H1 (cell line): ENCODE data around the gene PHACTR1. TPM values are rescaled to one million over a fixed set of nuclear protein-coding genes. Genes with fewer than 3 reads are reported as not detected.

Source experiments
- CTCF ChIA-PET: fragments of 300-600 bp; sonication (Branson Sonifier 250); formaldehyde crosslinking; loops from one replicate; lab custom pipeline; 2021; ENCODE audit not compliant: partially characterized antibody; lab: Charles Lee
- POLR2A ChIA-PET: fragments of 300-600 bp; sonication (Branson Sonifier 250); formaldehyde crosslinking; loops from one replicate; lab custom pipeline; 2021; ENCODE audit warnings: inconsistent platforms; ENCODE audit not compliant: partially characterized antibody; lab: Charles Lee
- DNase-seq, 2 experiments: peaks; one replicate each; pipeline versions ENCODE4 v3.0.0 to v3.0.0-alpha.2; 2010 to 2022; ENCODE audit warnings: low spot score in 2 of 2, low read depth in 1 of 2, mixed read lengths in 1 of 2
- FAIRE-seq: peaks from 2 replicates; lab custom pipeline; 2011; peaks lifted over from hg19 to GRCh38; lab: Jason Lieb, UNC
- H2AFZ ChIP-seq: 2 replicates; pipeline ENCODE4 v1.8.1; 2012; ENCODE audit warnings: low read length, inconsistent platforms
- H2AK5ac ChIP-seq: 2 replicates; pipeline ENCODE4 v1.6.1; 2013; ENCODE audit warnings: low read depth, low read length
- H2BK120ac ChIP-seq: replicated peaks from 2 replicates; pipeline ENCODE3; 2013; ENCODE audit warnings: low read depth, low read length, inconsistent platforms
- H2BK12ac ChIP-seq: 2 replicates; pipeline ENCODE4 v1.6.1; 2013; ENCODE audit warnings: low read depth, low read length
- H2BK15ac ChIP-seq: 2 replicates; pipeline ENCODE4 v1.6.1; 2013; ENCODE audit warnings: low read length
- H2BK20ac ChIP-seq: 2 replicates; pipeline ENCODE4 v1.6.1; 2013; ENCODE audit warnings: low read length
- H2BK5ac ChIP-seq: 2 replicates; pipeline ENCODE4 v1.6.1; 2013; ENCODE audit warnings: low read depth, low read length
- H3K14ac ChIP-seq: 2 replicates; pipeline ENCODE4 v1.6.1; 2013; ENCODE audit warnings: inconsistent platforms; ENCODE audit not compliant: insufficient read length
- H3K18ac ChIP-seq: 2 replicates; pipeline ENCODE4 v1.6.1; 2013; ENCODE audit warnings: low read length; ENCODE audit errors: extremely low read depth
- H3K23ac ChIP-seq: 2 replicates; pipeline ENCODE4 v1.6.1; 2013; ENCODE audit warnings: inconsistent platforms; ENCODE audit not compliant: insufficient read length
- H3K23me2 ChIP-seq: 2 replicates; pipeline ENCODE4 v1.6.1; 2013; ENCODE audit warnings: low read depth, low read length
- H3K27ac ChIP-seq: 2 replicates; pipeline ENCODE4 v1.6.1; 2011; ENCODE audit warnings: low read depth, low read length, inconsistent platforms
- H3K27me3 ChIP-seq, 4 experiments: replicated peaks in 1 of 4; 1 replicate in 1 of 4; 2 replicates in 3 of 4; pipeline versions ENCODE4 v1.6.1 to v1.8.1; 2011 to 2013; ENCODE audit warnings: low read length in 3 of 4, mild to moderate bottlenecking in 3 of 4, inconsistent platforms in 2 of 4, mixed read lengths in 2 of 4, moderate library complexity in 1 of 4; ENCODE audit not compliant: control insufficient read depth in 3 of 4, insufficient read depth in 3 of 4; ENCODE audit errors: extremely low read depth in 1 of 4
- H3K36me3 ChIP-seq, 4 experiments: 2 replicates each; pipeline versions ENCODE4 v1.6.1 to v1.8.1; 2011 to 2013; ENCODE audit warnings: mild to moderate bottlenecking in 4 of 4, low read length in 3 of 4, moderate library complexity in 2 of 4, control low read depth in 1 of 4, inconsistent platforms in 1 of 4; ENCODE audit not compliant: insufficient read depth in 4 of 4, control insufficient read depth in 2 of 4
- H3K4ac ChIP-seq: replicated peaks from 2 replicates; pipeline ENCODE3; 2013; ENCODE audit warnings: low read length, low read depth, mixed read lengths, inconsistent platforms; ENCODE audit not compliant: insufficient read length
- H3K4me1 ChIP-seq, 4 experiments: replicated peaks in 1 of 4; 1 replicate in 1 of 4; 2 replicates in 3 of 4; pipeline versions ENCODE4 v1.6.1 to v1.8.1; 2011 to 2013; ENCODE audit warnings: low read length in 3 of 4, inconsistent platforms in 2 of 4, mixed read lengths in 1 of 4; ENCODE audit not compliant: insufficient read depth in 4 of 4, control insufficient read depth in 3 of 4
- H3K4me2 ChIP-seq, 2 experiments: 2 replicates each; pipeline versions ENCODE4 v1.6.1 to v1.8.1; 2011 to 2013; ENCODE audit warnings: low read depth in 2 of 2, low read length in 2 of 2, control low read depth in 1 of 2, inconsistent platforms in 1 of 2, mild to moderate bottlenecking in 1 of 2; ENCODE audit not compliant: insufficient read depth in 1 of 2
- H3K4me3 ChIP-seq, 4 experiments: fragments of 200-600, 300-600 bp in 1 of 4; sonication (generic), shearing (Covaris generic), sonication (Bioruptor Twin) in 1 of 4; 2 replicates each; pipeline versions ENCODE4 v1.5.1 to v1.8.1; 2011 to 2016; ENCODE audit warnings: low read length in 4 of 4, low read depth in 3 of 4, control low read depth in 2 of 4, inconsistent platforms in 2 of 4, mild to moderate bottlenecking in 2 of 4, mixed read lengths in 1 of 4, moderate library complexity in 1 of 4; ENCODE audit not compliant: insufficient read depth in 2 of 4; ENCODE audit errors: extremely low read depth in 1 of 4
- H3K56ac ChIP-seq: replicated peaks from 2 replicates; pipeline ENCODE3; 2013; ENCODE audit warnings: low read depth, mild to moderate bottlenecking, mixed read lengths, low read length, inconsistent platforms; ENCODE audit not compliant: insufficient read length
- H3K79me1 ChIP-seq: 2 replicates; pipeline ENCODE4 v1.6.1; 2013; ENCODE audit warnings: low read depth, low read length, control low read depth
- H3K79me2 ChIP-seq, 2 experiments: 2 replicates each; pipeline versions ENCODE4 v1.6.1 to v1.8.1; 2012 to 2013; ENCODE audit warnings: low read length in 2 of 2, mild to moderate bottlenecking in 2 of 2, inconsistent platforms in 1 of 2; ENCODE audit not compliant: insufficient read depth in 2 of 2, control insufficient read depth in 1 of 2
- H3K9ac ChIP-seq, 4 experiments: replicated peaks in 1 of 4; 1 replicate in 1 of 4; 2 replicates in 3 of 4; pipeline versions ENCODE4 v1.6.1 to v1.8.1; 2011 to 2013; ENCODE audit warnings: low read depth in 3 of 4, low read length in 3 of 4, control low read depth in 2 of 4, mild to moderate bottlenecking in 2 of 4, moderate library complexity in 2 of 4, inconsistent platforms in 1 of 4; ENCODE audit errors: extremely low read depth in 1 of 4
- H3K9me3 ChIP-seq, 2 experiments: 2 replicates each; pipeline versions ENCODE4 v1.6.1 to v1.8.1; 2012 to 2013; ENCODE audit warnings: mild to moderate bottlenecking in 2 of 2, moderate library complexity in 2 of 2, control low read depth in 1 of 2, inconsistent platforms in 1 of 2, low read depth in 1 of 2, low read length in 1 of 2, mixed read lengths in 1 of 2; ENCODE audit not compliant: insufficient read depth in 2 of 2
- H4K20me1 ChIP-seq, 2 experiments: replicated peaks in 1 of 2; 2 replicates each; pipeline versions ENCODE3 to v1.8.1; 2011 to 2013; ENCODE audit warnings: inconsistent platforms in 2 of 2, low read length in 2 of 2, mild to moderate bottlenecking in 1 of 2; ENCODE audit not compliant: insufficient read depth in 2 of 2, control insufficient read depth in 1 of 2
- H4K5ac ChIP-seq: 2 replicates; pipeline ENCODE4 v1.6.1; 2013; ENCODE audit warnings: low read length, low read depth, mixed read lengths, inconsistent platforms; ENCODE audit not compliant: insufficient read length
- H4K8ac ChIP-seq: 2 replicates; pipeline ENCODE4 v1.8.0; 2013; ENCODE audit warnings: mild to moderate bottlenecking, moderate library complexity, low read length, inconsistent platforms; ENCODE audit not compliant: insufficient read depth; ENCODE audit errors: extremely low read depth
- H4K91ac ChIP-seq: replicated peaks from 2 replicates; pipeline ENCODE3; 2013; ENCODE audit warnings: low read length, mixed read lengths, inconsistent platforms; ENCODE audit not compliant: insufficient read length
- CEBPB ChIP-seq: IDR thresholded peaks from 2 replicates; pipeline ENCODE4 v1.6.1; 2012; ENCODE audit warnings: low read depth, low read length
- RNF2 ChIP-seq: fragments of 200-900, 300-1000 bp; sonication (generic); IDR thresholded peaks from 2 replicates; pipeline ENCODE4 v1.7.1; 2016; ENCODE audit warnings: borderline replicate concordance, low read depth, mild to moderate bottlenecking, antibody characterized with exemption, low read length; ENCODE audit not compliant: poor library complexity, severe bottlenecking; ENCODE audit errors: missing control alignments
- WGBS, 2 experiments: shearing (Covaris generic) in 1 of 2; methylation state at CpG; one replicate each; pipeline versions ENCODE4 v1.1.6 to v1.1.7; 2013 to 2015; ENCODE audit warnings: low lambda C conversion rate in 2 of 2, mixed read lengths in 2 of 2, inconsistent platforms in 1 of 2, low coverage in 1 of 2, missing lambda C conversion rate in 1 of 2; ENCODE audit not compliant: insufficient replicate concordance in 2 of 2, insufficient coverage in 1 of 2, insufficient read length in 1 of 2; ENCODE audit errors: extremely low coverage in 1 of 2, missing lambda C conversion rate in 1 of 2; 5-methylcytosine and 5-hydroxymethylcytosine counted together
- polyA plus RNA-seq, 7 experiments: library from polyadenylated mRNA; depleted of rRNA in 3 of 7; stranded (reverse) in 5 of 7; unstranded in 2 of 7; fragments of >200 nt in 5 of 7; fragments of 200-250 nt in 2 of 7; gene quantifications; 1 replicate in 5 of 7; 2 replicates in 1 of 7; 4 replicates in 1 of 7; pipeline versions ENCODE4 v1.2.1 to v1.2.3, GENCODE V29; 2011 to 2013; ENCODE audit warnings: missing spikeins in 2 of 7, mixed read lengths in 2 of 7
- total RNA-seq: library from RNA; stranded (reverse); fragmentation: NEBNext Ultra II Directional; extraction: Animal tissue kit (Norgen Biotek cat#: 25700); gene quantifications from 2 replicates; pipeline ENCODE4 v1.2.1, GENCODE V29; 2021

PHACTR1 gene
- total and polyA plus RNA-seq, 2 of the 8 experiments (the other 6 are each of a cell fraction or from before 2014, with no cell fraction given) = 3.9 to 17.1 TPM

DNA sequence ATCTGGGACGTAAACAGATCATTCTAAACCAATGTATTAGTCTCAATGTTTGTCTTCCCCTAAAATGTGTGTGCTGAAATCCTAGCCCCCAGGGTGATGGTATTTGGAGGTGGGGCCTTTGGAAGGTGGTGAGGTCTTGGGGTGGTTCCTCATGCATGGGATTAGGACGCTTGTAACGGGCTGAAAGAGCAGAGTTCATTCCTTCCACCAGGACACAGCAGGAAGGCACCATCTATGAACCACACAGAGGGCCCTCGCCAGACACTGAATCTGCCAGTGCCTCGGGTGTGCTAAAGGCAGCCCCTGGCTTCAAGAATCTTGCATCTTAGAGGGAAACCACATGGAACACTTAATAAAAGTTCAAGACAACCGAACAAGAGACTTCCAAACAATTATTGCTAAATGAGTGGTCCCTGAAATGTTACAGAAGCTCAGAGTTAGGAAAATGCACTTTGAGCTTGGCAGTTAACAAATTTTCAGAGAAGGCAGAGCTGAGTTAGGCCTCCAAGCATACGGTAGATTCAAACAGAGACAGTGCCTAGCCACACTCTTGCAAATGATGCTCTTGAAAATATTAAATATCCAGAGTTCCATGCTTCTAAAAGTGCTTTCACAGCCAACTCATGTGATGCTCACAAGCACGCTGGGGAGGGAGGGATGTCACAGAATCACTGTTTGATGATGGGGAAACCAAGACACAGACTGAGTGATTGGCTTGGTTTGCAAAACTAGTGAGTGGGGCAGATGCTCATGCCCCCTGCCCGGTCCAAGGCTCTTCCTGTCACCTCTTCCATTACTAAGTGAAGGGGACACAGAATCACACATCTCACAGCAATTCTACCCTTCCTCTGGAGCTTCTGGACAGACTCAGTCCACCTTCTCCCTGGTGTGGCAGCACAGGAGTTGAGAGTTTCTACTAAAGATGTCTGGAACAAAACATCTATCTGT, 584.4 kb downstream of the PHACTR1 start:
- no peak for TF ChIP-seq CEBPB
- TF ChIP-seq RNF2 = no peak
- TF ChIP-seq, all 59 proteins: peak for 0

More for the DNA sequence above, 584.4 kb downstream of the PHACTR1 start:
- peaks cover 13 to 48% (median 40%) of the 10 kb centered on the region in 4 experiments; a peak in 7 of 8 replicates for H3K36me3 ChIP-seq
- H3K18ac ChIP-seq = no peak overlapping the region
- H3K23me2 ChIP-seq = no peaks in the 10 kb centered on the region
- H3K4me2 ChIP-seq = no peak overlapping the region
- DNase-seq = peak in 1 of 2 experiments; percentile 29
- no peak overlapping the region for H2BK5ac ChIP-seq
- H2AK5ac ChIP-seq = no peak overlapping the region
- H2AFZ ChIP-seq = no peak overlapping the region
- no peaks in the 10 kb centered on the region for H3K27me3 ChIP-seq
- H2BK120ac ChIP-seq = no peak overlapping the region
- no peak overlapping the region for H3K4me3 ChIP-seq
- H3K4me1 ChIP-seq = no peaks in the 10 kb centered on the region
- FAIRE-seq = no peak
- no peak overlapping the region for H3K14ac ChIP-seq
- H4K20me1 ChIP-seq = peaks cover 7 to 10% of the 10 kb centered on the region in 2 experiments
- no peaks in the 10 kb centered on the region for H3K79me2 ChIP-seq
- H3K9ac ChIP-seq = no peak overlapping the region
- H3K9me3 ChIP-seq = no peaks in the 10 kb centered on the region
- CTCF ChIA-PET = interaction anchor here (0.6 to 2.6 kb wide), 5 partner anchors 13 to 389 kb away, joined by 3 to 7 read pairs (median 4); no protein-coding TSS in a partner anchor
- WGBS, 2 experiments = 79% methylated on average over 9 of the region's 9 CpGs; no CpG with 5 or more reads in 1 of the 2 experiments
- no peak overlapping the region for H3K4ac ChIP-seq
- H4K91ac ChIP-seq = no peak overlapping the region
- no peak overlapping the region for H4K8ac ChIP-seq
- H3K79me1 ChIP-seq = 0 out of 2 replicates have a peak, but pooled peaks cover 6% of the 10 kb centered on the region
- POLR2A ChIA-PET = interaction anchor here (0.9 to 1.5 kb wide), 4 partner anchors 9 to 27 kb away, joined by 3 to 5 read pairs (median 4); partner anchors contain the start of gene TBC1D7
- no peak overlapping the region for H2BK12ac ChIP-seq
- H3K56ac ChIP-seq = no peak overlapping the region
- H2BK15ac ChIP-seq = no peak overlapping the region
- H2BK20ac ChIP-seq = no peak overlapping the region
- H3K23ac ChIP-seq = no peak overlapping the region
- no peak overlapping the region for H4K5ac ChIP-seq
- no peak overlapping the region for H3K27ac ChIP-seq
